ENCODE results near the gene HSPD1. TPM values are rescaled to one million over a fixed set of nuclear protein-coding genes. Genes with fewer than 3 reads are reported as not detected.

Gene HSPD1
- total and polyA plus RNA-seq, 2 of the 13 experiments (the other 11 are each of a cell fraction or from before 2014, with no cell fraction given) = 685 to 2,610 TPM

GRCh38 chr2:197515739-197516392, 16.2 kb upstream of the HSPD1 start, which contains the start of gene MOB4 (continued):
- TF ChIP-seq MTF1 (CRISPR knock-in tag; IDR thresholded peaks at IDR 0.05) (no peak; the same call in none of the 2 replicates), ZNF740 (CRISPR knock-in tag; IDR thresholded peaks at IDR 0.05) (no peak; the same call in 1 of the 2 replicates), NFIC (IDR thresholded peaks at IDR 0.05; ENCODE audit: low read length) (no peak), DBP (CRISPR knock-in tag; IDR thresholded peaks at IDR 0.05; ENCODE audit: not compliant biosample characterization) (no peak), SOX5 (CRISPR knock-in tag; IDR thresholded peaks at IDR 0.05; ENCODE audit: borderline replicate concordance) (peak; percentile 78), PAWR (CRISPR knock-in tag; IDR thresholded peaks at IDR 0.05; ENCODE audit: borderline replicate concordance) (0 out of 2 replicates have a peak, but pooled peaks have one; percentile 25), MIXL1 (CRISPR knock-in tag; IDR thresholded peaks at IDR 0.05) (peak; percentile 94), ZNF549 (CRISPR knock-in tag; IDR thresholded peaks at IDR 0.05) (peak; percentile 43; the same call in 1 of the 2 replicates), YEATS2 (CRISPR knock-in tag; IDR thresholded peaks at IDR 0.05; ENCODE audit: borderline replicate concordance) (peak; percentile 100), ZNF878 (CRISPR knock-in tag; IDR thresholded peaks at IDR 0.05) (peak; percentile 96), MYPOP (CRISPR knock-in tag; IDR thresholded peaks at IDR 0.05) (peak; percentile 96), ZNF709 (CRISPR knock-in tag; IDR thresholded peaks at IDR 0.05) (peak; percentile 91; the same call in 1 of the 2 replicates), TBP (CRISPR knock-in tag; IDR thresholded peaks at IDR 0.05) (peak; percentile 79; the same call in 1 of the 2 replicates), HMG20A (CRISPR knock-in tag; IDR thresholded peaks at IDR 0.05; ENCODE audit: borderline replicate concordance) (peak; percentile 82; the same call in 1 of the 2 replicates), SIN3A (IDR thresholded peaks at IDR 0.05; ENCODE audit: borderline replicate concordance, low read depth, low read length) (peak; percentile 94), NFKBIZ (CRISPR knock-in tag; IDR thresholded peaks at IDR 0.05) (peak; percentile 97), ZNF598 (CRISPR knock-in tag; IDR thresholded peaks at IDR 0.05; ENCODE audit: borderline replicate concordance) (peak; percentile 97), MAZ (IDR thresholded peaks at IDR 0.05; ENCODE audit: borderline replicate concordance, low read depth, low read length) (peak; percentile 79), MAZ (CRISPR knock-in tag; IDR thresholded peaks at IDR 0.05; ENCODE audit: low read depth) (peak; percentile 99), ZNF543 (CRISPR knock-in tag; IDR thresholded peaks at IDR 0.05) (peak; percentile 99)
- TF ChIP-seq, protein P1, sequence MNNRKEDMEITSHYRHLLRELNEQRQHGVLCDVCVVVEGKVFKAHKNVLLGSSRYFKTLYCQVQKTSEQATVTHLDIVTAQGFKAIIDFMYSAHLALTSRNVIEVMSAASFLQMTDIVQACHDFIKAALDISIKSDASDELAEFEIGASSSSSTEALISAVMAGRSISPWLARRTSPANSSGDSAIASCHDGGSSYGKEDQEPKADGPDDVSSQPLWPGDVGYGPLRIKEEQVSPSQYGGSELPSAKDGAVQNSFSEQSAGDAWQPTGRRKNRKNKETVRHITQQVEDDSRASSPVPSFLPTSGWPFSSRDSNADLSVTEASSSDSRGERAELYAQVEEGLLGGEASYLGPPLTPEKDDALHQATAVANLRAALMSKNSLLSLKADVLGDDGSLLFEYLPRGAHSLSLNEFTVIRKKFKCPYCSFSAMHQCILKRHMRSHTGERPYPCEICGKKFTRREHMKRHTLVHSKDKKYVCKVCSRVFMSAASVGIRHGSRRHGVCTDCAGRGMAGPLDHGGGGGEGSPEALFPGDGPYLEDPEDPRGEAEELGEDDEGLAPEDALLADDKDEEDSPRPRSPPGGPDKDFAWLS (CRISPR knock-in tag; IDR thresholded peaks at IDR 0.05; ENCODE audit: borderline replicate concordance) = peak; percentile 62; the same call in 1 of the 2 replicates
- TF ChIP-seq, protein P2, sequence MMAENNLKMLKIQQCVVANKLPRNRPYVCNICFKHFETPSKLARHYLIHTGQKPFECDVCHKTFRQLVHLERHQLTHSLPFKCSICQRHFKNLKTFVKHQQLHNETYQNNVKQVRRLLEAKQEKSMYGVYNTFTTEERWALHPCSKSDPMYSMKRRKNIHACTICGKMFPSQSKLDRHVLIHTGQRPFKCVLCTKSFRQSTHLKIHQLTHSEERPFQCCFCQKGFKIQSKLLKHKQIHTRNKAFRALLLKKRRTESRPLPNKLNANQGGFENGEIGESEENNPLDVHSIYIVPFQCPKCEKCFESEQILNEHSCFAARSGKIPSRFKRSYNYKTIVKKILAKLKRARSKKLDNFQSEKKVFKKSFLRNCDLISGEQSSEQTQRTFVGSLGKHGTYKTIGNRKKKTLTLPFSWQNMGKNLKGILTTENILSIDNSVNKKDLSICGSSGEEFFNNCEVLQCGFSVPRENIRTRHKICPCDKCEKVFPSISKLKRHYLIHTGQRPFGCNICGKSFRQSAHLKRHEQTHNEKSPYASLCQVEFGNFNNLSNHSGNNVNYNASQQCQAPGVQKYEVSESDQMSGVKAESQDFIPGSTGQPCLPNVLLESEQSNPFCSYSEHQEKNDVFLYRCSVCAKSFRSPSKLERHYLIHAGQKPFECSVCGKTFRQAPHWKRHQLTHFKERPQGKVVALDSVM (CRISPR knock-in tag; IDR thresholded peaks at IDR 0.05) = peak; percentile 79
- TF ChIP-seq, protein P3, sequence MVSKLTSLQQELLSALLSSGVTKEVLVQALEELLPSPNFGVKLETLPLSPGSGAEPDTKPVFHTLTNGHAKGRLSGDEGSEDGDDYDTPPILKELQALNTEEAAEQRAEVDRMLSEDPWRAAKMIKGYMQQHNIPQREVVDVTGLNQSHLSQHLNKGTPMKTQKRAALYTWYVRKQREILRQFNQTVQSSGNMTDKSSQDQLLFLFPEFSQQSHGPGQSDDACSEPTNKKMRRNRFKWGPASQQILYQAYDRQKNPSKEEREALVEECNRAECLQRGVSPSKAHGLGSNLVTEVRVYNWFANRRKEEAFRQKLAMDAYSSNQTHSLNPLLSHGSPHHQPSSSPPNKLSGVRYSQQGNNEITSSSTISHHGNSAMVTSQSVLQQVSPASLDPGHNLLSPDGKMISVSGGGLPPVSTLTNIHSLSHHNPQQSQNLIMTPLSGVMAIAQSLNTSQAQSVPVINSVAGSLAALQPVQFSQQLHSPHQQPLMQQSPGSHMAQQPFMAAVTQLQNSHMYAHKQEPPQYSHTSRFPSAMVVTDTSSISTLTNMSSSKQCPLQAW (CRISPR knock-in tag; IDR thresholded peaks at IDR 0.05) = peak; percentile 97
